ENCODE data around the gene GIGYF2. TPM values are rescaled to one million over a fixed set of nuclear protein-coding genes. Genes with fewer than 3 reads are reported as not detected.

GIGYF2 gene
- total and polyA plus RNA-seq, 2 donors from 2014 or later: 13.5 to 79.8 TPM

GRCh38 chr2:232896720-232897597 lies 199.8 kb downstream of the GIGYF2 start:
- Histone ChIP-seq H3K4me1 (ENCODE audit: control insufficient read depth in 2 of 3, insufficient read depth in 2 of 3, low read depth in 1 of 3, low read length in 3 of 3) (no peaks in the 10 kb centered on the region), H3K27me3 (ENCODE audit: control insufficient read depth, insufficient read depth, low read length) (no peaks in the 10 kb centered on the region), H3K9me3 (ENCODE audit: control insufficient read depth in 2 of 3, insufficient read depth in 1 of 3, low read length in 3 of 3) (no peaks in the 10 kb centered on the region), H3K27ac (ENCODE audit: low read depth in 2 of 2, low read length in 2 of 2) (no peak overlapping the region), H3K4me3 (ENCODE audit: low read length in 3 of 3) (no peak overlapping the region), H3K9ac (ENCODE audit: low read length in 3 of 3) (no peak overlapping the region), H3K36me3 (ENCODE audit: control insufficient read depth in 2 of 3, insufficient read depth in 3 of 3, low read length in 3 of 3) (no peaks in the 10 kb centered on the region)
- TF ChIP-seq CTCF (IDR thresholded peaks at IDR 0.05; ENCODE audit: borderline replicate concordance, extremely low read depth, insufficient read depth): no peak
- no peak for FAIRE-seq
- intact Hi-C loops (cut with DNase I): no loop called here
- no peak for DNase-seq

- FAIRE-seq (no peak), DNase-seq (no peak)
- Histone ChIP-seq H3K4me1 (ENCODE audit: control insufficient read depth in 2 of 3, insufficient read depth in 2 of 3, low read depth in 1 of 3, low read length in 3 of 3) (no peaks in the 10 kb centered on the region), H3K36me3 (ENCODE audit: control insufficient read depth in 2 of 3, insufficient read depth in 3 of 3, low read length in 3 of 3) (no peaks in the 10 kb centered on the region), H3K27me3 (ENCODE audit: control insufficient read depth, insufficient read depth, low read length) (no peaks in the 10 kb centered on the region), H3K27ac (ENCODE audit: low read depth in 2 of 2, low read length in 2 of 2) (no peak overlapping the region), H3K4me3 (ENCODE audit: low read length in 3 of 3) (no peak overlapping the region), H3K9me3 (ENCODE audit: control insufficient read depth in 2 of 3, insufficient read depth in 1 of 3, low read length in 3 of 3) (no peaks in the 10 kb centered on the region), H3K9ac (ENCODE audit: low read length in 3 of 3) (no peak overlapping the region)
- TF ChIP-seq CTCF (IDR thresholded peaks at IDR 0.05; ENCODE audit: borderline replicate concordance, extremely low read depth, insufficient read depth): no peak
- intact Hi-C loops (cut with DNase I): no loop called here
Measured at GRCh38 chr2:232897598-232898408, 200.7 kb downstream of the GIGYF2 start.

GRCh38 chr2:232898592-232899543 lies 201.7 kb downstream of the GIGYF2 start:
- intact Hi-C loops (cut with DNase I): no loop called here
- FAIRE-seq (no peak), DNase-seq (peak in 1 of 5 donors; percentile 34)
- Histone ChIP-seq H3K27ac (ENCODE audit: low read depth in 2 of 2, low read length in 2 of 2) (no peak overlapping the region), H3K9ac (ENCODE audit: low read length in 3 of 3) (no peak overlapping the region), H3K27me3 (ENCODE audit: control insufficient read depth, insufficient read depth, low read length) (no peaks in the 10 kb centered on the region), H3K4me1 (ENCODE audit: control insufficient read depth in 2 of 3, insufficient read depth in 2 of 3, low read depth in 1 of 3, low read length in 3 of 3) (no peaks in the 10 kb centered on the region), H3K9me3 (ENCODE audit: control insufficient read depth in 2 of 3, insufficient read depth in 1 of 3, low read length in 3 of 3) (no peaks in the 10 kb centered on the region), H3K4me3 (ENCODE audit: low read length in 3 of 3) (no peak overlapping the region), H3K36me3 (ENCODE audit: control insufficient read depth in 2 of 3, insufficient read depth in 3 of 3, low read length in 3 of 3) (no peaks in the 10 kb centered on the region)
- no peak for TF ChIP-seq CTCF (IDR thresholded peaks at IDR 0.05; ENCODE audit: borderline replicate concordance, extremely low read depth, insufficient read depth)
